Panc1 (cell line): ENCODE results near the gene RNF212. TPM values are rescaled to one million over a fixed set of nuclear protein-coding genes. Genes with fewer than 3 reads are reported as not detected.

ENCODE experiments used
- ATAC-seq: fragments of 200-7000 bp; cut with Tn5 transposase; 2 replicates; pipeline ENCODE4 v1.9.1; 2020; ENCODE audit warnings: mild to moderate bottlenecking, moderate library complexity
- BruUV-seq: library from RNA; stranded (reverse); fragments of 400-500 nt; replicated peaks from 2 replicates; lab custom pipeline; 2021; lab: Mats Ljungman, UMichigan
- CTCF ChIA-PET: fragments of 300-600 bp; sonication (Branson Sonifier 250); formaldehyde crosslinking; loops from one replicate; lab custom pipeline; 2022; ENCODE audit warnings: antibody characterized with exemption; lab: Charles Lee
- POLR2A ChIA-PET: fragments of 300-600 bp; sonication (Branson Sonifier 250); formaldehyde crosslinking; loops from one replicate; lab custom pipeline; 2022; ENCODE audit warnings: antibody characterized with exemption; lab: Charles Lee
- DNase-seq: peaks from one replicate; pipeline ENCODE4 v3.0.0-alpha.2; 2010; ENCODE audit warnings: low read depth, low spot score
- H3K27ac ChIP-seq: 2 replicates; pipeline ENCODE4 v1.5.1; 2011; ENCODE audit warnings: mild to moderate bottlenecking, low read length, inconsistent platforms
- H3K27me3 ChIP-seq: fragments of 200-500 bp; sonication (Bioruptor generic); 2 replicates; pipeline ENCODE4 v1.6.0; 2014; ENCODE audit warnings: low read length, inconsistent platforms; ENCODE audit not compliant: control insufficient read depth, insufficient read depth
- H3K36me3 ChIP-seq: fragments of 200-500 bp; sonication (Bioruptor generic); 2 replicates; pipeline ENCODE4 v1.5.1; 2014; ENCODE audit warnings: inconsistent platforms, mild to moderate bottlenecking, low read length, moderate library complexity; ENCODE audit not compliant: control insufficient read depth, insufficient read depth
- H3K4me1 ChIP-seq: 2 replicates; pipeline ENCODE4 v1.5.1; 2011; ENCODE audit warnings: inconsistent platforms, mild to moderate bottlenecking, low read length, moderate library complexity; ENCODE audit not compliant: control insufficient read depth, insufficient read depth
- H3K4me3 ChIP-seq, 2 experiments: 2 replicates each; pipeline ENCODE4 v1.5.1; 2011 to 2012; ENCODE audit warnings: low read depth in 2 of 2, low read length in 2 of 2, mild to moderate bottlenecking in 2 of 2, inconsistent platforms in 1 of 2, moderate library complexity in 1 of 2
- H3K9me3 ChIP-seq: fragments of 200-500 bp; sonication (Bioruptor generic); 2 replicates; pipeline ENCODE4 v1.5.1; 2014; ENCODE audit warnings: low read depth, mild to moderate bottlenecking, inconsistent platforms, low read length, moderate library complexity; ENCODE audit not compliant: control insufficient read depth, insufficient read depth
- CTCF ChIP-seq: fragments of 450-650 bp; IDR thresholded peaks from 2 replicates; pipeline ENCODE4 v1.5.1; 2017; ENCODE audit warnings: mild to moderate bottlenecking
- POLR2AphosphoS5 ChIP-seq: IDR thresholded peaks from 2 replicates; pipeline ENCODE4 v1.6.1; 2012; ENCODE audit warnings: mild to moderate bottlenecking, low read depth, low read length, moderate library complexity
- REST ChIP-seq, 2 experiments: IDR thresholded peaks; 2 replicates each; pipeline ENCODE4 v1.6.1; 2011 to 2012; ENCODE audit warnings: low read depth in 2 of 2, control low read depth in 1 of 2, low read length in 1 of 2, mild to moderate bottlenecking in 1 of 2, moderate library complexity in 1 of 2; ENCODE audit not compliant: insufficient read depth in 1 of 2
- SIN3A ChIP-seq: IDR thresholded peaks from 2 replicates; pipeline ENCODE4 v1.6.1; 2012; ENCODE audit warnings: low read depth, mild to moderate bottlenecking, low read length, moderate library complexity, borderline replicate concordance; ENCODE audit not compliant: insufficient read depth
- TCF7L2 ChIP-seq: IDR thresholded peaks from 2 replicates; pipeline ENCODE4 v1.6.1; 2011; ENCODE audit warnings: mild to moderate bottlenecking, low read depth, low read length, inconsistent platforms
- in situ Hi-C: cut with HindIII; loops from 2 replicates; pipeline ENCODE4 v1.10.0; 2016; ENCODE audit warnings: low sequenced_read_pairs, low pct_unique_long_range_greater_than_20kb
- intact Hi-C: fragments of 100-400 bp; cut with micrococcal nuclease; formaldehyde crosslinking; loops from one replicate; pipeline ENCODE4 v1.10.0; 2022; ENCODE audit not compliant: unreplicated experiment
- total RNA-seq: library from RNA; stranded (reverse); gene quantifications from one replicate; pipeline ENCODE4 v1.2.1, GENCODE V29; 2021; ENCODE audit not compliant: unreplicated experiment

Gene RNF212
- total RNA-seq, 1 experiment from 2014 or later, result not detected

GRCh38 chr4:1087371-1087770 is 26.0 kb downstream of the RNF212 start:
- TF ChIP-seq CTCF, result no peak
- no peaks in the 10 kb centered on the region for H3K9me3 ChIP-seq
- POLR2A ChIA-PET, result no interaction called here
- intact Hi-C loops, result no loop called here
- H3K27me3 ChIP-seq, result no peaks in the 10 kb centered on the region
- no TSS peak for BruUV-seq
- CTCF ChIA-PET, result no interaction called here
- H3K4me1 ChIP-seq, result peaks cover 3% of the 10 kb centered on the region; the same call in 1 of the 2 replicates
- no peak for DNase-seq
- ATAC-seq, result no peak
- no peak overlapping the region for H3K4me3 ChIP-seq
- no peaks in the 10 kb centered on the region for H3K36me3 ChIP-seq
- in situ Hi-C loops, result no loop called here
- no peak overlapping the region for H3K27ac ChIP-seq

- ATAC-seq (no peak), DNase-seq (no peak)
- Histone ChIP-seq H3K4me1 (peaks cover 7% of the 10 kb centered on the region; the same call in 1 of the 2 replicates), H3K27me3 (no peaks in the 10 kb centered on the region), H3K27ac (no peak overlapping the region), H3K36me3 (no peaks in the 10 kb centered on the region), H3K4me3 (no peak overlapping the region), H3K9me3 (no peaks in the 10 kb centered on the region)
- in situ Hi-C loops, result no loop called here
- BruUV-seq, result no TSS peak
- ChIA-PET CTCF (no interaction called here), POLR2A (no interaction called here)
- intact Hi-C loops, result no loop called here
- TF ChIP-seq CTCF (no peak), REST (IDR thresholded peaks at IDR 0.05; ENCODE audit: insufficient read depth in 1 of 2, low read depth in 2 of 2, low read length in 1 of 2) (no peak), TCF7L2 (no peak), SIN3A (no peak), POLR2AphosphoS5 (no peak)
Observed at GRCh38 chr4:1086011-1086410, 27.4 kb downstream of the RNF212 start.

- H3K36me3 ChIP-seq, result no peaks in the 10 kb centered on the region
- BruUV-seq, result no TSS peak
- H3K9me3 ChIP-seq, result no peaks in the 10 kb centered on the region
- no peak for DNase-seq
- H3K4me1 ChIP-seq, result peaks cover 7% of the 10 kb centered on the region; the same call in 1 of the 2 replicates
- TF ChIP-seq TCF7L2 (no peak), SIN3A (no peak)
- intact Hi-C loops (no loop called here), in situ Hi-C loops (no loop called here)
- ChIA-PET CTCF (no interaction called here), POLR2A (no interaction called here)
- no peak overlapping the region for H3K27ac ChIP-seq
- H3K27me3 ChIP-seq, result no peaks in the 10 kb centered on the region
- ATAC-seq, result no peak
- no peak overlapping the region for H3K4me3 ChIP-seq
Observed at GRCh38 chr4:1085404-1085799, 28.0 kb downstream of the RNF212 start.
